Erythroblast (primary cell): ENCODE data around the gene SLC18B1.

Experiments
- GATA1 ChIP-seq: IDR thresholded peaks from 2 replicates; pipeline ENCODE4 v1.6.1; 2011; ENCODE audit warnings: low read depth, mild to moderate bottlenecking, control low read depth, low read length, moderate library complexity
- POLR2A ChIP-seq: IDR thresholded peaks from 2 replicates; pipeline ENCODE4 v1.6.1; 2011; ENCODE audit warnings: mild to moderate bottlenecking, low read length

DNA sequence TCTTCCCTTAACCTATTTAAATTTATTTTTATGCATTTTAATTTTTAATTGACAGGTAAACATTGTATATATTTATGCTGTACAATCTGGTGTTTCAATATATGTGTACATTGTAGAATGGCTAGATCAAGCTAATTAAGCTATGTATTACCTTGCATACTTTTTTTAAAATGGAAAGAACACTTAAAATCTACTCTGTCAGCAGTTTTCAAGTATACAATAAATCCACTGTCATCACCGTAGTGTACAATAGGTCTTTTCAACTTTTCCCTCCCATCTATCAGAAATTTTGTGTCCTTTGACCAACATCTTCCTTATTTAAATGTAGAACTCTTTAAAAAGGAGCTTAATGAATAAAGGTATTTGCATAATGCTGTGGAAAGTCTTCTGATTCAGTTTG lies 43.5 kb upstream of the SLC18B1 start:
- TF ChIP-seq POLR2A (no peak), GATA1 (no peak)
